ENCODE data around the gene MFN2. TPM values are rescaled to one million over a fixed set of nuclear protein-coding genes. Genes with fewer than 3 reads are reported as not detected.
A peak's percentile ranks its signal among the peaks of the same experiment; 100 is the strongest.

The MFN2 gene
- total RNA-seq, 1 experiment from 2014 or later: 51.7 TPM

GRCh38 chr1:12009318-12009947, 29.2 kb downstream of the MFN2 start:
- DNase-seq (ENCODE audit: low read depth, low spot score): no peak
- in situ Hi-C loops (cut with HindIII; ENCODE audit: low pct_unique_long_range_greater_than_20kb, low sequenced_read_pairs): no loop called here

- in situ Hi-C loops (cut with HindIII; ENCODE audit: low pct_unique_long_range_greater_than_20kb, low sequenced_read_pairs): no loop called here
- no peak for DNase-seq (ENCODE audit: low read depth, low spot score)
Measured at GRCh38 chr1:12010746-12011570, 30.7 kb downstream of the MFN2 start.

- no peak for DNase-seq (ENCODE audit: low read depth, low spot score)
- in situ Hi-C loops (cut with HindIII; ENCODE audit: low pct_unique_long_range_greater_than_20kb, low sequenced_read_pairs): no loop called here
Measured at GRCh38 chr1:12011998-12012397, 31.8 kb downstream of the MFN2 start.

DNA sequence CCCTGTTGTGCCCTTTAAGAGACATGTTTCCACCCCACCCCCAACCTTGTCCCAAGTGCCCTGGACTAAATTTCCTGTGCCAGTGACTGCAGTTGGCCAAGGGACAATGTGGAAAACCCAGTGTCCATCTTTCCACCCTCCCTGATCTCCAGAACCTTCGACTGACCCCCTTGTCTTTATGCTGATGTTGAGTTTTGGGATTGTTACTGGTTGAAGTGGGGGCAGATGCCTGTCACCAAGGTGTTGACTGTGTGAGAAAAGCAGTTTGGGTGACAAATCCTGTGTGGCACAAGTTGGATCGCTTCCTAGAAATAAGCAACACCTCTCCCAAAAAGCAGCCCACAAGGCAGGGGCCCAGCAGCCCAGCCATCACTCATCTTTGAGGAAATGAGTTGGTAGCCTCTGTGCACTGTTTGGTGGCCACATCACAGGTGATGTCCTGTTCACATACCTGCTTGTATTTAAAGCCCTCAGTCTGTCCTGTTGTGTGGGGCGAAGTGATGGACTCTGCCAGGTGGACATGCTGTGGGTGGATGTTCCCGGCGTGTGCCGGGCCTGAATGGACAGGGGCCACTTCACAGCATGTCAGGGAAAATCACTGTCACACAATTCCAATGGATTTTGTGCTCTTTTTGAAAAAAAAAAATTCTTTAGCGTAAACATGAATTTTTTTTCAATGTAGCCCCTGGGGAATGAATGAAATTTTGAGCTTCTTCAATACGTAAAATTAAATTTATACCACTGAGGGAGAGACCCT, 32.5 kb downstream of the MFN2 start:
- no peak for DNase-seq (ENCODE audit: low read depth, low spot score)
- in situ Hi-C loops (cut with HindIII; ENCODE audit: low pct_unique_long_range_greater_than_20kb, low sequenced_read_pairs): no loop called here

DNA sequence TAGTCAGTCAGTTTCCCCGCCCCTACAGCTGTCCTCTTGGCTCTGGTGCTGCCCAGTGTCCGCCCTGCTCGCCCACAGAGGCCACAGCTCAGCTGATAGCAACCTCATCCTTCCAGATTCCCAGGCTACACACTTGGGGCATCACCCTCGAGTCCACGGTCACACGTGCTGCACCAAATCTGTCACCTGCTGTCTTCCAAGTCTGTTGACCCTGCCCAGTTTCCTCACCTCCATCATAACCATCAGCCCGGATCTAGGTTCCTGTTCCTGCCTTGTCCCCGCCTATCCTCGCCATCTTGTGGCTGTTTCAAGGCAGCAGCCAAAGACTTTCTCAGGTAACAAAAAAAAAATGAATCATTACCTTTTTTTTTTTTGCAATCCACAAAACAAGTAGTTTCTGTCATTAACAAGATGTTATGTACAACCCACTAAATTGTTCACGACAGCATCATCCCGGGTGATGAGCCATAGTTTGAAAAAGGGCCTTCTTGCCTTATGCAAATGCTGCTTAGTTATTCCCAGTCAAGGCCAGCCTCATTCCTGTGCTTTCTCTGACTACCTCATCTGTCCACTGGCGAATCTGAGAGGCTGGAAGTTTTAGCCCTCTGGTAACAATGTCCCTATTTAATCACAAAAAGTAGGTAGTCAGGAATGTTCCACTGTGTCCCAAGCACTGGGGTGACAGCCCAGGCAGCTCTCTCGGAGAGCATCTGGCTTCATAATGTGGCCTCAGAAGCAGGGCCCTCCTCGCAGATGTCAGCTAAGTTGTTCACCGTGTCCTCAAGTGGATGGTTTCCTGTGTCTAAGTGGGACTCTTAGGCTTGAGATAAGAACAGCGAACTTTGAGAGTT, 34.1 kb downstream of the MFN2 start:
- in situ Hi-C loops (cut with HindIII; ENCODE audit: low pct_unique_long_range_greater_than_20kb, low sequenced_read_pairs): no loop called here
- peak; percentile 11 for DNase-seq (ENCODE audit: low read depth, low spot score)

DNA sequence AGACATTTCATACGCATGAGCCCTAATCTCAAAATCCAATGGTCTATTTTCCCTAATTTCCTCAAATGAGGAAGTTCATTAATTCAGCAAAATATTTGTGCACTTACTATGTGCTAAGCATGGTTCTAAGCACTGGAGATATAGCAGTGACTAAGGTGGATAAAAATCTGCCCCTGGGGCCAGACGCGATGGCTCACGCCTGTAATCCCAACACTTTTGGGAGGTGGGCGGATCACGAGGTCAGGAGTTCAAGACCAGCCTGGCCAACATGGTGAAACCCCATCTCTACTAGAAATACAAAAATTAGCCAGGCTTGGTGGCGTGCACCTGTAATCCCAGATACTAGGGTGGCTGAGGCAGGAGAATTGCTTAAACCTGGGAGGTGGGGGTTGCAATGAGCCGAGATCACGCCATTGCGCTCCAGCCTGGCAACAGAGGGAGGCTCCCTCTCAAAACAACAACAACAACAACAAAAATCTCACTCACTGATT, 34.8 kb downstream of the MFN2 start:
- no peak for DNase-seq (ENCODE audit: low read depth, low spot score)
- in situ Hi-C loops (cut with HindIII; ENCODE audit: low pct_unique_long_range_greater_than_20kb, low sequenced_read_pairs): no loop called here

DNA sequence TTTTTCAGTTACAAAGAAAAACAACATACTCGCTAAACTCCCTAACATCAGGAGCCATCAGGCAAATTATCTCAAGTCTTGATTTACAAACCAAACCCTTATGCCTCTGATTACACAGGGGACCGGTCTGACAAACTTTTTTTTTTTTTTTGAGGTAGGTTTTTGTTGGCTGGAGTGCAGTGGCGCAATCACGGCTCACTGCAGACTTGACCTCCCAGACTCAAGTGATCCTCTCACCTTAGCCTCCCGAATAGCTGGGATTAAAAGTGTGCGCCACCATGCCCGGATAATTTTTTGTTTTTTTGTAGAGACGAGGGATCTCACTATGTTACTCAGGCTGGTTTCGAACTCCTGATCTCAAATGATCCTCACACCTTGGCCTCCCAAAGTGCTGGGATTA, 35.3 kb downstream of the MFN2 start:
- in situ Hi-C loops (cut with HindIII; ENCODE audit: low pct_unique_long_range_greater_than_20kb, low sequenced_read_pairs): no loop called here
- DNase-seq (ENCODE audit: low read depth, low spot score): no peak

DNA sequence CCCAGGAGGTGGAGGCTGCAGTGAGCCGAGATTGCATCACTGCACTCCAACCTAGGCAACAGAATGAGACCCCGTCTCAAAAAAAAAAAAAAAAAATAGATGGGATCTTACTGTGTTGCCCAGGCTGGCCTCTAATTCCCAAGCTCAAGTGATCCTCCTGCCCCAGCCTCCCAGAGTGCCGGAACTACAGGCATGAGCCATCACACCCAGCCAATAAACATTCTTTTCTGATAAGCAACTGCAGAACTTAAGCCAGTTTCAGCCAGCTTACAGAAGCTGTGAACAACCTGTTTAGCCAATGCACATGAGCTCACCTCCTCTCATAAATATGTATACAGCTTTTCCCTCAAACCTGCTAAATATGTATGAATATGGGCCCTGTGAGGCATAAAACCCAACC, 35.9 kb downstream of the MFN2 start:
- no peak for DNase-seq (ENCODE audit: low read depth, low spot score)
- in situ Hi-C loops (cut with HindIII; ENCODE audit: low pct_unique_long_range_greater_than_20kb, low sequenced_read_pairs): no loop called here

DNA sequence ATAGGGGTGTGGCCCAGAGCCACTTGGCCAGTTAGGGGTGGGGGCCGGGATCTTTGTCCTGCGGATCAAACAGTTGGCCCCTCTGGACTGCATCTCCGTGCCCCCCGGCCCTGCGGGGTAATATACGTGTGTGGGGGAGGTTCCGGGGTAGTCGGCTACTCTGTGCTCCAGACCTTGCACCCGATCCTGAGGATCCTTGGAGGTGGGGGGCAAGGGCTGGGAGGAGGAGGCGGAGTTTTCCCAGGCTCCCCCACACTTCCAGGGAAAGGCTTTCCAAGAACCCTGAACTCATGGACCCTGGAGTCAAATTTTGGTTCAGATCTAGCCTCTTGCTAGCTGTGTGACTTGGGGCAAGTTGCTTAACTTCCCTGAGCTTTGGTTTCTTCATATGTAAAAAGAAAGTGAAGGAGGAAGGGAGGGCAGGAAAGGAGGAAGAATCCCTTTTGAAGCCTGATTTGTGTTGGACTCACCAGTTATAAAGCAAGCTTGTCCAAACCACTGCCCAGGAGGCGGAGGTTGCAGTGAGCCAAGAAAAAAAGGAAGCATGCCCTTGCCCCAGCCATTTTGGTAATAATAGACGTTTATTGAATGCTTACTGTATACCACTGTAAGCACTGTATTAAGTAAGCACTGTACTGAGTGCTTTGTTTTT, 39.7 kb downstream of the MFN2 start:
- peak; percentile 15 for DNase-seq (ENCODE audit: low read depth, low spot score)
- in situ Hi-C loops (cut with HindIII; ENCODE audit: low pct_unique_long_range_greater_than_20kb, low sequenced_read_pairs): no loop called here

DNA sequence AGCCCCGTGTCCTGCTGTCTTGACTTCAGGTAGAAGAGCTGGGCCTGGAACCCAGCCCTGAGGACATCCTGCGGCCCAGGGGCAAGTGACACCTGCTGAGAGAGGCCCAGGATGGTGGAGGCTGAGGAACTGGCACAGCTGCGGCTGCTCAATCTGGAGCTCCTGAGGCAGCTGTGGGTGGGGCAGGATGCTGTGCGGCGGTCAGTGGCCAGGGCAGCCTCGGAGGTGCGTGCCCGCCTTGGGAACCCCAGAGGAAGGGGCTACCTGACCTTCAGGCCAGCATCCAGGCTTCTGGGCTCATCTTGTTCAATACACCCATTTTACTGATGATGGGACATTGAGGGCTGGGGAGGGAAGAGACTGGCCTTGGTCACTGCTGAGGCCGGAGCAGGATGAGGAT, 41.4 kb downstream of the MFN2 start:
- no peak for DNase-seq (ENCODE audit: low read depth, low spot score)
- in situ Hi-C loops (cut with HindIII; ENCODE audit: low pct_unique_long_range_greater_than_20kb, low sequenced_read_pairs): no loop called here

DNA sequence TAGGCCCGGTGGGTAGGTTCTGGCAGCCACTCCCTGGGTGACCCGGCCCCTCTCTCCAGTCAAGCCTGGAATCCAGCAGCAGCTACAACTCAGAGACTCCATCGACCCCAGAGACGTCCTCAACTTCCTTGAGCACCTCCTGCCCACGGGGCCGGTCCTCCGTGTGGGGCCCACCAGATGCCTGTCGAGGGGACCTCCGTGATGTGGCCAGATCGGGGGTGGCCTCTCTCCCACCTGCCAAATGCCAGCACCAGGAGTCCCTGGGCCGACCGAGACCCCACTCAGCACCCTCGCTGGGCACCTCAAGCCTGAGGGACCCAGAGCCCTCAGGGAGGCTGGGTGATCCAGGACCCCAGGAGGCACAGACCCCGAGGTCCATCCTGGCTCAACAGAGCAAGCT, 41.8 kb downstream of the MFN2 start:
- no peak for DNase-seq (ENCODE audit: low read depth, low spot score)
- in situ Hi-C loops (cut with HindIII; ENCODE audit: low pct_unique_long_range_greater_than_20kb, low sequenced_read_pairs): no loop called here

GRCh38 chr1:12026586-12026985, 46.3 kb downstream of the MFN2 start:
- in situ Hi-C loops (cut with HindIII; ENCODE audit: low pct_unique_long_range_greater_than_20kb, low sequenced_read_pairs): no loop called here
- DNase-seq (ENCODE audit: low read depth, low spot score): no peak

GRCh38 chr1:12028248-12028647, 48.0 kb downstream of the MFN2 start:
- no peak for DNase-seq (ENCODE audit: low read depth, low spot score)
- in situ Hi-C loops (cut with HindIII; ENCODE audit: low pct_unique_long_range_greater_than_20kb, low sequenced_read_pairs): no loop called here

DNA sequence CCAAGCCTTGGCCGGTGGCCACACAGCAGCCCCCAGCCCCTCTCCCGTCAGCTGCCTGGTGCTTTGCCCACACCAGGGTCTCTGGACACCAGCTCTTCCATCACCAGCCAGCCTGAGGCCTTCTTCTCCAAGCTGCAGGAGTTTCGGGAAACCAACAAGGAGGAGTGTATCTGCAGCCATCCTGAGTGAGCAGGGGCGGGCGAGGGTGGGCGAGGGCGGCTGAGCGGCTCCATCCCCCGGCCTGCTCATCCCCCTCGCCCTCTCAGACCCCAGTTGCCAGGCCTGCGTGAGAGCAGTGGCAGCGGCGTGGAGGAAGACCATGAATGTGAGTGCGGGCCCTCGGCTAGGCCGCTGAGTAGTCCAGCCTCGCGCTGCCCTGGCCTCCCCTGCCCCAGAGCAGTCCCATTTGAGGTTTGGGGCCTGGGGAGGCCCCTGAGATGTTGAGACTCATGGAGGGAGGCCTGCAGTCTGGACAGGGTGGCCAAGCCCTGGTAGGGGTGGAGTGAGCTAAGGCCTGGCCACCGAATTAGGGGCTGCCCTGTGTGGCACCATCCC, 48.8 kb downstream of the MFN2 start:
- no peak for DNase-seq (ENCODE audit: low read depth, low spot score)
- in situ Hi-C loops (cut with HindIII; ENCODE audit: low pct_unique_long_range_greater_than_20kb, low sequenced_read_pairs): no loop called here

- no peak for DNase-seq (ENCODE audit: low read depth, low spot score)
- in situ Hi-C loops (cut with HindIII; ENCODE audit: low pct_unique_long_range_greater_than_20kb, low sequenced_read_pairs): no loop called here
Measured at GRCh38 chr1:12029720-12030339, 49.6 kb downstream of the MFN2 start.
